Body of pancreas (tissue), 4 donors: ENCODE results near the gene TADA2B.

Experiments used
- POLR2A ChIP-seq, 3 donors: fragments of 450-650 bp; IDR thresholded peaks; one replicate each; pipeline ENCODE4 v1.6.1; 2016; ENCODE audit warnings: antibody characterized with exemption in 3 of 3, mild to moderate bottlenecking in 2 of 3
- TF ChIP-seq, protein P1 (sequence below), 7 experiments: fragments of 450-650 bp in 4 of 7; fragments of 200-600 bp in 3 of 7; sonication (generic) in 3 of 7; IDR thresholded peaks; one replicate each; pipeline ENCODE4 v1.5.1; 2016 to 2019; ENCODE audit warnings: antibody characterized with exemption in 7 of 7

DNA sequence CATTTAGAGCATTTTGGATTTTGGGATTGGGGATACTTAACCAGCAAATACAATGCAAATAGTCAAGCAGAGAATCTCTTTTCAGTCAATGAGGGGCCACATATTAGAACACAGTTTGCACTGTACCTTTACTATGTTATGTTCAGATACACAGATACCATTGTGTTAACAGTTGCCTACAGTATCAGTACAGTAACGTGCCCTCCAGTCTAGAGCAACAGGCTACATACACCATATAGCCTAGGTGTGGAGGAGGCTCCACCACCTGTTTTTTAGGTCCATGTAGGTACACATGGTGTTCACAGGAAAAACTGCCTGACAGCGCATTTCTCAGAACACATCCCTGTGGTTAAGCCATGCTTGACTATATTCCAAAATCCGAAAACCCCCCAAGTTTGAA, 15.6 kb downstream of the TADA2B start:
- TF ChIP-seq, protein P1, sequence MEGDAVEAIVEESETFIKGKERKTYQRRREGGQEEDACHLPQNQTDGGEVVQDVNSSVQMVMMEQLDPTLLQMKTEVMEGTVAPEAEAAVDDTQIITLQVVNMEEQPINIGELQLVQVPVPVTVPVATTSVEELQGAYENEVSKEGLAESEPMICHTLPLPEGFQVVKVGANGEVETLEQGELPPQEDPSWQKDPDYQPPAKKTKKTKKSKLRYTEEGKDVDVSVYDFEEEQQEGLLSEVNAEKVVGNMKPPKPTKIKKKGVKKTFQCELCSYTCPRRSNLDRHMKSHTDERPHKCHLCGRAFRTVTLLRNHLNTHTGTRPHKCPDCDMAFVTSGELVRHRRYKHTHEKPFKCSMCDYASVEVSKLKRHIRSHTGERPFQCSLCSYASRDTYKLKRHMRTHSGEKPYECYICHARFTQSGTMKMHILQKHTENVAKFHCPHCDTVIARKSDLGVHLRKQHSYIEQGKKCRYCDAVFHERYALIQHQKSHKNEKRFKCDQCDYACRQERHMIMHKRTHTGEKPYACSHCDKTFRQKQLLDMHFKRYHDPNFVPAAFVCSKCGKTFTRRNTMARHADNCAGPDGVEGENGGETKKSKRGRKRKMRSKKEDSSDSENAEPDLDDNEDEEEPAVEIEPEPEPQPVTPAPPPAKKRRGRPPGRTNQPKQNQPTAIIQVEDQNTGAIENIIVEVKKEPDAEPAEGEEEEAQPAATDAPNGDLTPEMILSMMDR (IDR thresholded peaks at IDR 0.05): no peak
- TF ChIP-seq POLR2A (IDR thresholded peaks at IDR 0.05): no peak
